Mesendoderm (in vitro differentiated cells): Measurements from ENCODE around the gene SORCS2.

Experiments
- DNase-seq: peaks from one replicate; pipeline ENCODE4 v3.0.0; 2013
- H2AK5ac ChIP-seq: 2 replicates; pipeline ENCODE4 v1.6.1; 2013; ENCODE audit warnings: low read length, inconsistent platforms
- H2BK120ac ChIP-seq: 2 replicates; pipeline ENCODE4 v1.6.1; 2013; ENCODE audit warnings: low read depth, mild to moderate bottlenecking, low read length, moderate library complexity, mixed read lengths
- H2BK15ac ChIP-seq: replicated peaks from 2 replicates; pipeline ENCODE4 v1.6.1; 2013; ENCODE audit warnings: low read depth, mild to moderate bottlenecking, moderate library complexity
- H2BK5ac ChIP-seq: 2 replicates; pipeline ENCODE4 v1.6.1; 2013; ENCODE audit warnings: low read length, inconsistent platforms
- H3K18ac ChIP-seq: 2 replicates; pipeline ENCODE4 v1.6.1; 2013; ENCODE audit warnings: mild to moderate bottlenecking, low read length, mixed read lengths
- H3K23ac ChIP-seq: one replicate; pipeline ENCODE4 v1.6.1; 2013; ENCODE audit warnings: low read length
- H3K27ac ChIP-seq: 2 replicates; pipeline ENCODE4 v1.5.1; 2013; ENCODE audit warnings: low read depth, mild to moderate bottlenecking, inconsistent platforms, low read length, moderate library complexity
- H3K27me3 ChIP-seq: 2 replicates; pipeline ENCODE4 v1.6.1; 2013; ENCODE audit warnings: low read length, control low read depth, mild to moderate bottlenecking, inconsistent platforms; ENCODE audit not compliant: insufficient read depth, poor library complexity
- H3K36me3 ChIP-seq: 2 replicates; pipeline ENCODE4 v1.6.1; 2013; ENCODE audit warnings: low read length, inconsistent platforms; ENCODE audit not compliant: control insufficient read depth, insufficient read depth
- H3K4ac ChIP-seq: one replicate; pipeline ENCODE4 v1.6.1; 2013; ENCODE audit warnings: low read depth, mild to moderate bottlenecking, low read length, moderate library complexity
- H3K4me1 ChIP-seq: 2 replicates; pipeline ENCODE4 v1.6.1; 2013; ENCODE audit warnings: low read depth, low read length, inconsistent platforms; ENCODE audit not compliant: control insufficient read depth
- H3K4me2 ChIP-seq: 2 replicates; pipeline ENCODE4 v1.6.1; 2013; ENCODE audit warnings: low read length
- H3K4me3 ChIP-seq: 2 replicates; pipeline ENCODE4 v1.5.1; 2013; ENCODE audit warnings: mild to moderate bottlenecking, low read length
- H3K56ac ChIP-seq: one replicate; pipeline ENCODE4 v1.6.1; 2013; ENCODE audit warnings: low read length
- H3K79me1 ChIP-seq: 2 replicates; pipeline ENCODE4 v1.6.1; 2013; ENCODE audit warnings: low read length, inconsistent platforms
- H3K79me2 ChIP-seq: 2 replicates; pipeline ENCODE4 v1.6.1; 2013; ENCODE audit warnings: mild to moderate bottlenecking, low read length; ENCODE audit not compliant: control insufficient read depth, insufficient read depth
- H3K9ac ChIP-seq: 2 replicates; pipeline ENCODE4 v1.6.1; 2013; ENCODE audit warnings: low read length, inconsistent platforms
- H4K5ac ChIP-seq: one replicate; pipeline ENCODE4 v1.6.1; 2013; ENCODE audit warnings: low read length
- H4K8ac ChIP-seq: one replicate; pipeline ENCODE4 v1.6.1; 2013; ENCODE audit warnings: low read depth, mild to moderate bottlenecking, control low read depth, low read length, moderate library complexity
- WGBS: extraction: QIAGEN DNeasy Blood & Tissue Kit; methylation state at CpG from one replicate; pipeline ENCODE4 v1.1.7; 2013; ENCODE audit warnings: low lambda C conversion rate, missing lambda C conversion rate; ENCODE audit not compliant: insufficient coverage; ENCODE audit errors: extremely low coverage; 5-methylcytosine and 5-hydroxymethylcytosine counted together

The SORCS2 gene

DNA sequence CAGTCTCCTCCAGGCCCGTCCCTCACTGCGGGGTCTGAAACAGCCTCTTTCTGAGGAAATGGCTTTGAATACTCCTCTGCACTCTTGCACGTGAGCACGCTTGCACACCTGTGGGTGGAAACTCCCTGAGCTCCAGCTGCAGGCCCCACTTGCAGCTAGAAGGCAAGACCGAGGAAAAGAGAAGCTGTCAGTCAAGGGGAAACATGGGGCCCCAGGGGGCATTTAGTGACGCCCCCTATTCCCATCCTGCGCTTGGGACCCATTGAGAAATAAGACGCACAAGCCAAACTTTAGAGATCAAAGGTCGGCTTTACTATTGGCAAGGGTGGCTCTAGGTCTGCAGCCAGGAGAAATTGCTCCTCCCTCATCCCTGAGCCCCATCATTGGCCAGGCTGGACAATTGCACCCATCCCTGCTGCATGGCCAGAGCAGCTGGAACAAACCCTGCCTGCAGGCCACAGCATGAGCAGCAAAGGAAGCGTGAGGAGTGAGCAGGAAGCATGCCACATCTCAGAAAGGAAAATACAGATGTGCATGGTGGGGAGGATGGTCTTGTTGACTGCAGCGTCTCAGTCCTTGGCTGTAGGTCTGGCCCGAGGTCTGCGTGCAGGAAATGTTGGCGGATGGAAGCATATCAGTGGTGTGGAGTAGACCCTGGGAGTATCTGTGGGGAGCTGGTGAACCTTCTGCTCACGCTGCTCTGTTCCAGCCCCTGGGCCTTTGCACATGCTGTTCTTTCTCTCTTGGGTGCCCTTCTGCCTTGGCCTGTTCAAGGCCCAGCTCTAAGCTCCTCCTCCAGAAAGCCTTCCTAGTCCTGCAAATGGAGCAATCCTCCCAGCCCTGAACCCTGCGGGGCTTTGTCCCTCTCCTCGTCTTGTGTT lies 148.5 kb downstream of the SORCS2 start:
- Histone ChIP-seq H3K18ac (no peak overlapping the region), H3K4me1 (no peaks in the 10 kb centered on the region), H3K27ac (no peak overlapping the region), H3K23ac (no peak overlapping the region), H3K79me2 (no peaks in the 10 kb centered on the region), H2BK15ac (no peak overlapping the region), H3K4me2 (no peak overlapping the region), H4K5ac (no peak overlapping the region), H2AK5ac (no peak overlapping the region), H2BK120ac (no peak overlapping the region), H3K9ac (no peak overlapping the region), H2BK5ac (no peak overlapping the region), H3K4me3 (no peak overlapping the region), H3K56ac (no peak overlapping the region), H3K36me3 (no peaks in the 10 kb centered on the region), H3K4ac (no peak overlapping the region), H3K79me1 (no peaks in the 10 kb centered on the region), H4K8ac (no peak overlapping the region), H3K27me3 (no peaks in the 10 kb centered on the region)
- no peak for DNase-seq
- WGBS, result no CpG with 5 or more reads among the region's 17 CpGs

DNA sequence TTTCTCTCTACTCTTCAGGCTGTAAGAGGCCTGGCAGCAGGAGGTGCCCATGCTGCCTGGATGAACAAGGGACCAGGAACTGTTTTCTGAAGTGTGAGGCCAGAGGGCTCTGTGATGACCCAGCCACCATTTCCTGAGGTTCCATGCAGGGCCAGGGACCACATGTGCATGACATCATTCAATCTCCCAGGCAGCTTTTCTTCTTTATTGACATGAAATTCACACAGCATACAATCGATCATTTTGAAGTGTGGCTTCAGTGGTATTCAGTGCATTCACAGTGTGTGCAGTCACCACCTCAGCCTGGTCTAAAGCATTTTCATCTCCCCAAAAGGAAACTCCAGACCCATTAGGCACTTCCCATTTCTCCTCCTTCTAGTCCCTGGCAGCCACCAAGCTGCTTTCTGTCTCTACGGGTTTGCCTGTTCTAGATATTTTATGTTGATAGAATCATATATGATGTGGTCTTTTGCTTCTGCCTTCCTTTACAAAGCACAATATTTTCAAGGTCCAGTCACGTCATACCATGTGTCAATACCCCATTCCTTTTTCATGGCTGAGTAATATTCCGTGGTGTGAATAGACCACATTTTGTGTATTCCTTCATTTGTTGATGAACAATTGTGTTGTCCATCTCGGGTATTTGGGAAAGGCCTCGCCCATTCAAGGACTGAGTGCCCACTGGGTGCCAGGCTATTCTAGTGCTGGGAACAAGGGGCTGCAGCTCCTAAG lies 149.3 kb downstream of the SORCS2 start:
- Histone ChIP-seq H3K4me3 (no peak overlapping the region), H3K23ac (no peak overlapping the region), H3K79me1 (no peaks in the 10 kb centered on the region), H2BK120ac (no peak overlapping the region), H3K9ac (no peak overlapping the region), H3K4me2 (no peak overlapping the region), H3K4ac (no peak overlapping the region), H2BK15ac (no peak overlapping the region), H4K5ac (no peak overlapping the region), H3K27me3 (no peaks in the 10 kb centered on the region), H3K4me1 (no peaks in the 10 kb centered on the region), H3K36me3 (no peaks in the 10 kb centered on the region), H3K79me2 (no peaks in the 10 kb centered on the region), H2BK5ac (no peak overlapping the region), H3K56ac (no peak overlapping the region), H3K27ac (no peak overlapping the region), H4K8ac (no peak overlapping the region), H3K18ac (no peak overlapping the region), H2AK5ac (no peak overlapping the region)
- no peak for DNase-seq
- WGBS, result no CpG with 5 or more reads among the region's 6 CpGs

DNA sequence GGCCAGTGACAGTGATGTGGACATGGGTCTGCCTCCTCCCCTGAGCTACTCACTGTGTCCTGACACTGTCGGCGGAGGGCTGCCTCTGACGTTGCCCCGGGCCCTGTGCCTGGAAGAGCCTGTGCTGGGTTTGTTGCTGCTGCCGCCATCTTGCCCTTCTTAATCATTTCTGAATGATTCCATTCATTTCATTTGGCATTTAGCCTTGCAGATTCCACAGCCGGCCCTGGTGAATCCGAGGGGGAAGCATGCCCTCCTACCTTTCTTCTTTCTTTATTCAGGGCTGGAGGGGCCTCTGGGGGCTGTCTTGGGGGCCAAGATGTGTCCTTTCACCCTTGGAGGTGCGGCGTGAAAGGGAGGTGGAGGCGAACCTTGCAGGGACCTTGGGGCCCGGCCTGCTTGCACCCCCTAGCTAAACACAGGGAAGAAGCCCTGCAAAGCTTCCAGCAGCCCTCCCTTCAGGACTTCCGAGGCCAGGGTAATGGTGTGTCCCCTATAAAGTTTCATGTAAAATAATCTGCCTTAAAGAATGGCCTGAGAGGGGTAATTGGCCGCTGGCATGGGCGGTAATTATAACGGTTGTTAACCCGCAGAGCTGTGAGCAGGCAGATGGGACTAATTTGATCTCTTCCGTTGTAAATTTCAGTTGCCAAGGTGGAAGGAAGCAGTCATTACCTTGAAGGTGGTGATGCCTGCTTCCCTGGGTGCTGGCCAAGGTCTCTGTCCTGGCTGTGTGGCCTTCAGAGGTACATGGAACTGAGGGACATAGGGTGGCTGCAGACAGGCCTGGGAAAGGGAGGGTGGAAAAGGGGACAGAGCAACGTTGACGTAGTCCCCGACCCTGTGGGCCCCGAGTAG lies 150.1 kb downstream of the SORCS2 start:
- no peak overlapping the region for H3K4ac ChIP-seq
- WGBS, result no CpG with 5 or more reads among the region's 21 CpGs
- no peak overlapping the region for H3K56ac ChIP-seq
- no peaks in the 10 kb centered on the region for H3K27me3 ChIP-seq
- H3K79me2 ChIP-seq, result no peaks in the 10 kb centered on the region
- no peak for DNase-seq
- no peaks in the 10 kb centered on the region for H3K79me1 ChIP-seq
- H3K23ac ChIP-seq, result no peak overlapping the region
- no peak overlapping the region for H2AK5ac ChIP-seq
- no peak overlapping the region for H3K18ac ChIP-seq
- H2BK120ac ChIP-seq, result no peak overlapping the region
- no peaks in the 10 kb centered on the region for H3K36me3 ChIP-seq
- H3K4me2 ChIP-seq, result no peak overlapping the region
- H2BK15ac ChIP-seq, result no peak overlapping the region
- H3K4me1 ChIP-seq, result no peaks in the 10 kb centered on the region
- no peak overlapping the region for H3K4me3 ChIP-seq
- H3K27ac ChIP-seq, result no peak overlapping the region
- no peak overlapping the region for H4K5ac ChIP-seq
- no peak overlapping the region for H3K9ac ChIP-seq
- no peak overlapping the region for H4K8ac ChIP-seq
- no peak overlapping the region for H2BK5ac ChIP-seq

DNA sequence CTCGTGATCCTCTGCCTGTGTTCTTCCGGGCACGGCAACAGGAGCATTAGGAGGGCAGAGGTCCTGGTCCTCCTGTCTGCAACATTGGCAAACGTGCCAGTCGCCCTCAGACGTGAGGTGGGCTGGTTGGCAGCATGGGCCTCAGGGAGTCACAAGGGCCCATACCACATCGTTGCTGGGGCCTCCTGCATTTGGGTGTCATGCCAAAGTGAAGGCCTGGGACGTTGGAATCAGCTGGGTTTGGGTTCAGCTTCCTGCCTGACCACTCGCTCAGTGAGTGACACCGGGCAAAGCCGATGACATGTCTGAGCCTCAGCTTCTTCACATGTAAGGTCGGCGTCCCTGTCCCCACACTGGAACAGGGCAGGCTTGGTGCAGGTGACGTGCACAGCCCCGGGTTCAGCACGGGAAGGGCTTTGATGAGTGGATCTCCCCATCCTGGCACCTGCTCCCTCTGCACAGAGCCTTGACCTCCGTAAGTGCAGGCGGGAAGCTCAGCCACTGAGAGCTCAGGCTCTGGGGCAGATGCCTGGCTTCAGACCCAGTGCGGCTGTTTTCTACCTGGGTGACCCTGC lies 150.8 kb downstream of the SORCS2 start:
- no peaks in the 10 kb centered on the region for H3K79me2 ChIP-seq
- no peak overlapping the region for H3K18ac ChIP-seq
- no peak overlapping the region for H3K4me3 ChIP-seq
- H4K5ac ChIP-seq, result no peak overlapping the region
- no peak overlapping the region for H3K4ac ChIP-seq
- no peak overlapping the region for H3K56ac ChIP-seq
- H3K27ac ChIP-seq, result no peak overlapping the region
- no peak for DNase-seq
- no peak overlapping the region for H2BK5ac ChIP-seq
- H3K27me3 ChIP-seq, result no peaks in the 10 kb centered on the region
- no CpG with 5 or more reads among the region's 19 CpGs for WGBS
- no peaks in the 10 kb centered on the region for H3K79me1 ChIP-seq
- no peak overlapping the region for H3K4me2 ChIP-seq
- no peak overlapping the region for H4K8ac ChIP-seq
- no peak overlapping the region for H2BK120ac ChIP-seq
- H3K36me3 ChIP-seq, result no peaks in the 10 kb centered on the region
- no peak overlapping the region for H2BK15ac ChIP-seq
- no peak overlapping the region for H3K9ac ChIP-seq
- no peaks in the 10 kb centered on the region for H3K4me1 ChIP-seq
- no peak overlapping the region for H2AK5ac ChIP-seq
- H3K23ac ChIP-seq, result no peak overlapping the region

DNA sequence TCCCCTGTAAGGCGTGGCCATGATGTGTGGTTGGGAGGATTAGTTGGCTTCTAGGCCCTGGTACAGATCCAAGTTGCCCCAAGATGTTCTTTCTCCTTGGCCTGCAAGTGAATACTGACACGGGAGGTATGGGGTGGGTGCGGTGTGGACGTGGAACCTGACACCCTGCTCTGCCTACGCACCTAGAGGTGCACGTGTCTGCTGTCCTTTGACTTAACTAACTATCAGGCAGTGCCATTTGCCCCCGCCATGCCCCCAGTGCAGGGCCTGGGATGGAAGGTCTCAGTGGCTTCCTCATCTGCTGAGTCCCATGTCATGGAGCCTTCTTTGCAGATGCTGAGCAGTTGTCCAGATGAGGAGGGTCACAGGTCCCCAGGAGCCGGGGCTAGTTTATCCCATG lies 151.6 kb downstream of the SORCS2 start:
- Histone ChIP-seq H3K79me2 (no peaks in the 10 kb centered on the region), H3K56ac (no peak overlapping the region), H2BK120ac (no peak overlapping the region), H2BK5ac (no peak overlapping the region), H3K27ac (no peak overlapping the region), H3K4me3 (no peak overlapping the region), H3K36me3 (no peaks in the 10 kb centered on the region), H3K4ac (no peak overlapping the region), H4K5ac (no peak overlapping the region), H3K23ac (no peak overlapping the region), H4K8ac (no peak overlapping the region), H3K18ac (no peak overlapping the region), H3K4me1 (no peaks in the 10 kb centered on the region), H3K4me2 (no peak overlapping the region), H3K79me1 (no peaks in the 10 kb centered on the region), H2BK15ac (no peak overlapping the region), H3K9ac (no peak overlapping the region), H2AK5ac (no peak overlapping the region), H3K27me3 (no peaks in the 10 kb centered on the region)
- DNase-seq, result no peak
- no CpG with 5 or more reads among the region's 8 CpGs for WGBS
